ENCODE results near the gene CPSF2. TPM values are rescaled to one million over a fixed set of nuclear protein-coding genes. Genes with fewer than 3 reads are reported as not detected.

CPSF2 gene
- polyA plus RNA-seq, result 32.0 TPM
- long read RNA-seq, donor 1, full-length matches to known transcripts, result 3 of 3 reads
- long read RNA-seq, donor 1, partial matches to known transcripts, result 0 of 3 reads
- long read RNA-seq, donor 1, other reads (novel, unspliced or antisense), result 0 of 3 reads
- long read RNA-seq, donor 2, full-length matches to known transcripts, result 2 of 2 reads
- long read RNA-seq, donor 2, partial matches to known transcripts, result 0 of 2 reads
- long read RNA-seq, donor 2, other reads (novel, unspliced or antisense), result 0 of 2 reads
- long read RNA-seq, donor 3, result 0 reads
- long read RNA-seq, donor 4, result 0 reads
- long read RNA-seq, donor 5, result 0 reads
- long read RNA-seq, donor 6, full-length matches to known transcripts, result 4 of 10 reads
- long read RNA-seq, donor 6, partial matches to known transcripts, result 6 of 10 reads
- long read RNA-seq, donor 6, other reads (novel, unspliced or antisense), result 0 of 10 reads
- long read RNA-seq, donor 7, result 0 reads
- long read RNA-seq, donor 8, full-length matches to known transcripts, result 6 of 12 reads
- long read RNA-seq, donor 8, partial matches to known transcripts, result 6 of 12 reads
- long read RNA-seq, donor 8, other reads (novel, unspliced or antisense), result 0 of 12 reads
- long read RNA-seq, donor 9, full-length matches to known transcripts, result 1 of 1 reads
- long read RNA-seq, donor 9, partial matches to known transcripts, result 0 of 1 reads
- long read RNA-seq, donor 9, other reads (novel, unspliced or antisense), result 0 of 1 reads
- long read RNA-seq, donor 10, full-length matches to known transcripts, result 1 of 524 reads
- long read RNA-seq, donor 10, partial matches to known transcripts, result 502 of 524 reads
- long read RNA-seq, donor 10, other reads (novel, unspliced or antisense), result 21 of 524 reads
- long read RNA-seq, donor 11, full-length matches to known transcripts, result 2 of 2 reads
- long read RNA-seq, donor 11, partial matches to known transcripts, result 0 of 2 reads
- long read RNA-seq, donor 11, other reads (novel, unspliced or antisense), result 0 of 2 reads

DNA sequence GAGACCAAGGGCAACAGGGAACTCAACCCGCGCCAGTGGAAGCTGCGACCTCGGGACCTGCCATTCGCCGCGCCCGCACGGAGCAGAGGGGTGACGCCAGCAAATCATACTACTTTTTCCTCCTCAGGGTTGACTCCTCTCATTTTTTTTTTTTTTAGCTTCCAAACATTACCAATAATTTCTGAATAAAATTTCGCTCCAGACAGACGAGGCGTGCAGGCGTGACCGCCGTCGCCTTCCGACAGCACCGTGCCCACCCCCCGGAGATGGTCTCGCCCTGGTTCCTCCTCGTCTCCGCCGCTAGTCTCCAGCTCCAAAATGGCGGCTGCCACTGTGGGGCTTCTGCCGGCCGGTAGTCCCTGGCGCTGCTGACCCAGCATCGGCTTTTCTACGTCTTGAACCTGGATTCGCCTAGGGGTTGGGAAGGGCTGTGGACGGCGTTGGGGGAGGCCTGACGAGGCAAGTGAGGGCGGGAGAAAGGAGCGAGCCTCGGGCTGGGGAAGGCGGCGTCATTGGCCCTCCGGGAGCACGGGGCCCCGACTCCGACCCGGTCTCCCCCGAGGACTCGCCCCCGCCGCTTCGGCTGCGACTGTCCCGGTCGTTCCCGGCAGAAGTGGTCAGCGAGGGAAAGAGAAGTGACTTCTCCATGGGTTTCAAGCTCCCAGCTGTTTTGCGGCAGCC lies at the start of gene CPSF2, which contains the start of gene NDUFB1:
Gene CPSF2, plus strand, starts transcription at position 300 of the 681 bp plus-strand sequence. CDS start 9,016 bp downstream, outside the sequence.
Gene NDUFB1, minus strand, starts transcription at position 37 of the 681 bp plus-strand sequence. CDS start 4,069 bp downstream, outside the sequence.
- WGBS (ENCODE audit: insufficient coverage, low lambda C conversion rate), result no CpG with 5 or more reads among the region's 55 CpGs
- H3K27me3 ChIP-seq (ENCODE audit: control insufficient read depth, insufficient read depth, low read length), result no peaks in the 10 kb centered on the region
- H3K4me3 ChIP-seq (ENCODE audit: low read length), result peak within 1 kb of the TSS; percentile 97
- peak within 1 kb of the TSS; percentile 85 for H3K27ac ChIP-seq (ENCODE audit: low read length)
- peak; percentile 62 to 90 for DNase-seq
- no peaks in the 10 kb centered on the region for H3K9me3 ChIP-seq (ENCODE audit: control insufficient read depth, low read depth, low read length)
- H3K36me3 ChIP-seq (ENCODE audit: control insufficient read depth, insufficient read depth, low read length), result peaks cover 9% of the 10 kb centered on the region
- H3K4me1 ChIP-seq (ENCODE audit: control insufficient read depth, insufficient read depth, low read length), result peaks cover 5% of the 10 kb centered on the region

DNA sequence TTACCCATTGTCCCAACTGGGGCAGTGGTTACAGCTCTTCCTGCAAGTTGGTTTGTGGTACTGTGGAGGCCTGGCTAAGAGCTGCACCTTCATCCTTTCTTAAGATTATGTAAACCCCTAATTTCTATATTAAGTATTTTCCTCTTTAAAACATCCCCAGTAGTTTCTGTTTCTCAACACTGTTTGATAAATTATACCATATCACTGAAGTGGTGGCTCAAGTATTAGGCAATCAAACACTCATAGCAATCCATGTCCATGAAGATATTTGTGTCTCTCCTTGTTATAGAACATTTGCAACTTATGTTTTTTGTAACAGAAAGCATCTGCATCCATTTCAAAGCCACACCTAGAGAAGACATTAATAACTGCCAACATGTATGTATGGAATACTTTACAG lies 47.2 kb upstream of the CPSF2 start:
- Histone ChIP-seq H3K9me3 (ENCODE audit: control insufficient read depth, low read depth, low read length) (no peaks in the 10 kb centered on the region), H3K36me3 (ENCODE audit: control insufficient read depth, insufficient read depth, low read length) (peaks cover 24% of the 10 kb centered on the region), H3K27ac (ENCODE audit: low read length) (no peak overlapping the region), H3K4me3 (ENCODE audit: low read length) (no peak overlapping the region), H3K4me1 (ENCODE audit: control insufficient read depth, insufficient read depth, low read length) (no peaks in the 10 kb centered on the region), H3K27me3 (ENCODE audit: control insufficient read depth, insufficient read depth, low read length) (no peaks in the 10 kb centered on the region)
- DNase-seq, result no peak

DNA sequence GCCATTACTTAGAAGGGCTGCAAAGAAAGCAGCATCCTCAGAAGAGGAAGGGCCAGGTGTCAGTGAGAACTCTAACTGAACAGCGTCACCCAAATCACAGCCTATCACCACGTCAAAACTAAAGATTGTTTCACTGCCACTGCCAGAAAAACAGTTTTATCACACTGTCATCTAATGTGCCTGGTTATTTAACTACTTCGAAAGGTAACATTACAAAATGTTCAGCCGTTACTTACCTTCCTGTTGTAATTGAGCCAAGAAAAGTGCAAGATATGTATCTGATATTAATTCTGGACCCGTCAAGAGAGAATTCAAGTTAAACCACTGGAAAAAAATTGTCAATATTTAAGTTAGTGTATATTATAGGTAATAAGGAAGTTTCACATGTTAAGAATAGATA lies 33.3 kb upstream of the CPSF2 start:
- Histone ChIP-seq H3K4me3 (ENCODE audit: low read length) (no peak overlapping the region), H3K27me3 (ENCODE audit: control insufficient read depth, insufficient read depth, low read length) (no peaks in the 10 kb centered on the region), H3K36me3 (ENCODE audit: control insufficient read depth, insufficient read depth, low read length) (peaks cover 27% of the 10 kb centered on the region), H3K4me1 (ENCODE audit: control insufficient read depth, insufficient read depth, low read length) (no peaks in the 10 kb centered on the region), H3K9me3 (ENCODE audit: control insufficient read depth, low read depth, low read length) (no peaks in the 10 kb centered on the region), H3K27ac (ENCODE audit: low read length) (no peak overlapping the region)
- DNase-seq, result no peak
- 80% methylated on average over 1 of the region's 5 CpGs for WGBS (ENCODE audit: insufficient coverage, low lambda C conversion rate)

GRCh38 chr14:92093320-92093719 lies 28.4 kb upstream of the CPSF2 start:
- H3K36me3 ChIP-seq (ENCODE audit: control insufficient read depth, insufficient read depth, low read length), result peaks cover 24% of the 10 kb centered on the region
- H3K27me3 ChIP-seq (ENCODE audit: control insufficient read depth, insufficient read depth, low read length), result no peaks in the 10 kb centered on the region
- WGBS (ENCODE audit: insufficient coverage, low lambda C conversion rate), result no CpG with 5 or more reads among the region's 1 CpG
- no peak for DNase-seq
- no peak overlapping the region for H3K4me3 ChIP-seq (ENCODE audit: low read length)
- H3K27ac ChIP-seq (ENCODE audit: low read length), result no peak overlapping the region
- no peaks in the 10 kb centered on the region for H3K9me3 ChIP-seq (ENCODE audit: control insufficient read depth, low read depth, low read length)
- H3K4me1 ChIP-seq (ENCODE audit: control insufficient read depth, insufficient read depth, low read length), result no peaks in the 10 kb centered on the region

DNA sequence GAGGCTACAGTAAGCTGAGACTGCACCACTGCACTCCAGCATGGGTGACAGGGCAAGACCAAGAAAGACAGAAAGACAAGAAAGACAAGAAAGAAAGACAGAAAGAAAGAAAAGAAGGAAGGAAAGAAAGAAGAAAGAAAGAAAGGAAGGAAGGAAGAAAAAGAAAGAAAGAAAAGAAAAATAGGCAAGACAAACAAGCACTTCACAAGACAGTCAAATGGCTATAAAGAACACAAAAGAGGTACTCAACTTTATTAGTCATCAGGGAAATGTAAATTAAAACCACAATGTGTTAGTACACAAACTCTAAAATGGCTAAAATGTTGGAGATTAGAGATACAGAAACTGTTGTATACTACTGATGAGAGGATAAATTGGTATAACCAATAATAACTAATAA lies 22.0 kb upstream of the CPSF2 start:
- no peaks in the 10 kb centered on the region for H3K27me3 ChIP-seq (ENCODE audit: control insufficient read depth, insufficient read depth, low read length)
- H3K4me1 ChIP-seq (ENCODE audit: control insufficient read depth, insufficient read depth, low read length), result no peaks in the 10 kb centered on the region
- H3K9me3 ChIP-seq (ENCODE audit: control insufficient read depth, low read depth, low read length), result no peaks in the 10 kb centered on the region
- no peak overlapping the region for H3K27ac ChIP-seq (ENCODE audit: low read length)
- DNase-seq, result no peak
- H3K36me3 ChIP-seq (ENCODE audit: control insufficient read depth, insufficient read depth, low read length), result peaks cover 9% of the 10 kb centered on the region
- H3K4me3 ChIP-seq (ENCODE audit: low read length), result no peak overlapping the region

DNA sequence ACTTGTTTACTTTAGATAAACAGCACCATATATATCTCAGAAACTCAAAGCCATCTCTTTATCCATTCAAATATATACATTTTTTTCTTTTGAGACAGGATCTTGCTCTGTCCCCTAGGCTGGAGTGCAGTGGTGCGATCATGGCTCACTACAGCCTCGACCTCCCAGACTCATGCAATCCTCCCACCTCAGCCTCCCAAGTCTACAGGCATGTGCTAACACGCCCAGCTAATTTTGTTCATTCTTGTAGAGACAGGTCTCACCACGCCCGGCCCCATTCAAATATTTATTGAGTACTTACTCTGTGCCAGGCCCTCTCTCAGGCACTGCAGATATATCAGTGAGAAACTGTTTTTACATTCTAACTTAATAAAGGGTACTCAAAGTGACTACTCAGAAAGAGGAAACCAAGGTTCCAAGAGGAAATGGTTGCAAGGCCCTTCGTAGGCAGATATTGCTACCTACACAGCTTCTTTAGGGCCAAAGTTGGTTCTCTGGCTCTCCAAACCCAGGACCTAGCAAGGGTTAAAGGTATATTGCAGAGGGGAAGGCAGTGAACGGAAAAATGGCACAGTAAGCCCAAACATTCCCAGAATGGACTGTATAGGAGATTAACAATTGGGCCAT lies 18.3 kb upstream of the CPSF2 start:
- no peaks in the 10 kb centered on the region for H3K9me3 ChIP-seq (ENCODE audit: control insufficient read depth, low read depth, low read length)
- peaks cover 3% of the 10 kb centered on the region for H3K4me1 ChIP-seq (ENCODE audit: control insufficient read depth, insufficient read depth, low read length)
- H3K4me3 ChIP-seq (ENCODE audit: low read length), result no peak overlapping the region
- no peaks in the 10 kb centered on the region for H3K36me3 ChIP-seq (ENCODE audit: control insufficient read depth, insufficient read depth, low read length)
- DNase-seq, result no peak
- WGBS (ENCODE audit: insufficient coverage, low lambda C conversion rate), result 80% methylated on average over 1 of the region's 7 CpGs
- no peaks in the 10 kb centered on the region for H3K27me3 ChIP-seq (ENCODE audit: control insufficient read depth, insufficient read depth, low read length)
- H3K27ac ChIP-seq (ENCODE audit: low read length), result no peak overlapping the region

DNA sequence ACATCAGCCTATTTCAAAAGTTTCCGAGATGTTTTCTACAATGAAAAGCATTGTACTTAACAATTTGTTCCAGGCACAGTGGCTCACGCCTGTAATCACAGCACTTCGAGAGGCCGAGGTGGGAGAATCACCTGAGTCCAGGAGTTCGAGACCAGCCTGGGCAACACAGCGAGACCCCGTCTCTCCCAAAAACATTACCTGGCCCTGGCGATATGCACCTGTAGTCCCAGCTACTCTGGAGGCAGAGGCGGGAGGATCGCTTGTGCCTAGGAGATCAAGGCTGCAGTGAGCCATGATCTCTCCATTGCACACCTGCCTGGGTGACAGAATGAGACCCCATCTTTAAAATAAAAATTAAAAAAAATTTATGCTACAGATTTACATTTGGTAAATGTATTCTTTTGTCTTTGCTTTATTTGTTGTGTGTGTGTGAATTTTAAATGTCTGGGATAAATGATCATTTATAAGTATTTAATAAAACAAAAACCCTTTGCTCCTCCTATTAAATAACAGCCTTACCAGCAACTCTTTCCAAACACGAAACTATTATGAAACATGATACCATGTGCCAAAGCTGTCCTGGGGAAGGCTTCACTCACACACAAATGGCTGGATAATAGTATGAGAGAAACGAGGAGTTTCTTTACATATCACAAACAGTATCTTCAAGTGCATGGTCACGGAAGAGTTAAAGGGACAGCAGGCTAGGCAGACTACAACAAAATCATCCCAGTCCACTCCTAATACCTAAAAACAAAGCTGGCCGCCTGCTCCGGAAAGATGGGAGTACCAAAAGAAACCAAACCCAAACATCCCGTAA lies 16.5 kb upstream of the CPSF2 start:
- DNase-seq, result no peak
- H3K9me3 ChIP-seq (ENCODE audit: control insufficient read depth, low read depth, low read length), result no peaks in the 10 kb centered on the region
- peak overlapping the region; percentile 86 for H3K27ac ChIP-seq (ENCODE audit: low read length)
- no CpG with 5 or more reads among the region's 16 CpGs for WGBS (ENCODE audit: insufficient coverage, low lambda C conversion rate)
- no peaks in the 10 kb centered on the region for H3K27me3 ChIP-seq (ENCODE audit: control insufficient read depth, insufficient read depth, low read length)
- H3K4me1 ChIP-seq (ENCODE audit: control insufficient read depth, insufficient read depth, low read length), result peaks cover 3% of the 10 kb centered on the region
- peak overlapping the region; percentile 89 for H3K4me3 ChIP-seq (ENCODE audit: low read length)
- H3K36me3 ChIP-seq (ENCODE audit: control insufficient read depth, insufficient read depth, low read length), result no peaks in the 10 kb centered on the region

GRCh38 chr14:92105893-92106142 lies 16.0 kb upstream of the CPSF2 start:
- Histone ChIP-seq H3K4me3 (ENCODE audit: low read length) (peak overlapping the region; percentile 89), H3K36me3 (ENCODE audit: control insufficient read depth, insufficient read depth, low read length) (no peaks in the 10 kb centered on the region), H3K27ac (ENCODE audit: low read length) (peak overlapping the region; percentile 86), H3K27me3 (ENCODE audit: control insufficient read depth, insufficient read depth, low read length) (no peaks in the 10 kb centered on the region), H3K9me3 (ENCODE audit: control insufficient read depth, low read depth, low read length) (no peaks in the 10 kb centered on the region), H3K4me1 (ENCODE audit: control insufficient read depth, insufficient read depth, low read length) (peaks cover 3% of the 10 kb centered on the region)
- no peak for DNase-seq
- WGBS (ENCODE audit: insufficient coverage, low lambda C conversion rate), result no CpG with 5 or more reads among the region's 10 CpGs

- Histone ChIP-seq H3K27me3 (ENCODE audit: control insufficient read depth, insufficient read depth, low read length) (no peaks in the 10 kb centered on the region), H3K4me3 (ENCODE audit: low read length) (peak within 1 kb of the TSS; percentile 89), H3K9me3 (ENCODE audit: control insufficient read depth, low read depth, low read length) (no peaks in the 10 kb centered on the region), H3K4me1 (ENCODE audit: control insufficient read depth, insufficient read depth, low read length) (peaks cover 3% of the 10 kb centered on the region), H3K27ac (ENCODE audit: low read length) (peak within 1 kb of the TSS; percentile 86), H3K36me3 (ENCODE audit: control insufficient read depth, insufficient read depth, low read length) (no peaks in the 10 kb centered on the region)
- DNase-seq, result peak; percentile 97 to 98
- no CpG with 5 or more reads among the region's 66 CpGs for WGBS (ENCODE audit: insufficient coverage, low lambda C conversion rate)
Measured at GRCh38 chr14:92106143-92106926, 15.4 kb upstream of the CPSF2 start, which contains the start of gene ATXN3. ATXN3 (minus strand) TSS chr14:92106582; CDS start chr14:92106552, 30 bp downstream.

All from large intestine (tissue), 12 donors.